Measurements from ENCODE around the gene IRAK1. TPM values are rescaled to one million over a fixed set of nuclear protein-coding genes. Genes with fewer than 3 reads are reported as not detected.

IRAK1 gene
- polyA plus RNA-seq, 1 donor from 2014 or later = 6.8 TPM

GRCh38 chrX:153968754-153969124 is 51.0 kb downstream of the IRAK1 start:
- Histone ChIP-seq H3K27ac (ENCODE audit: low read length) (peak overlapping the region; percentile 98), H3K9me3 (ENCODE audit: low read length) (no peaks in the 10 kb centered on the region), H3K4me2 (ENCODE audit: low read length) (peak overlapping the region; percentile 55), H4K20me1 (ENCODE audit: insufficient read depth) (no peaks in the 10 kb centered on the region), H3K36me3 (ENCODE audit: insufficient read depth, low read length) (no peaks in the 10 kb centered on the region), H3F3A (ENCODE audit: insufficient read depth, low read length, poor library complexity, severe bottlenecking) (no peaks in the 10 kb centered on the region), H3K9ac (ENCODE audit: low read length) (peak overlapping the region; percentile 98), H3K9me2 (ENCODE audit: insufficient read depth, low read length) (no peaks in the 10 kb centered on the region), H3K79me2 (replicated peaks; ENCODE audit: insufficient read depth, low read length) (peaks cover 33% of the 10 kb centered on the region), H2AFZ (ENCODE audit: low read depth, low read length) (no peak overlapping the region), H3K4me3 (ENCODE audit: low read length) (peak overlapping the region; percentile 85), H3K27me3 (ENCODE audit: insufficient read depth, low read depth, low read length) (no peaks in the 10 kb centered on the region)
- no peak for TF ChIP-seq TAF1 (IDR thresholded peaks at IDR 0.05; ENCODE audit: low read depth)
- no peak for TF ChIP-seq RAD21 (conservative IDR thresholded peaks at IDR 0.05)
- TF ChIP-seq EP300 (conservative IDR thresholded peaks at IDR 0.05; ENCODE audit: poor library complexity, severe bottlenecking) = no peak
- no peak for TF ChIP-seq REST (IDR thresholded peaks at IDR 0.05; ENCODE audit: borderline replicate concordance)
- TF ChIP-seq SMC3 (conservative IDR thresholded peaks at IDR 0.05; ENCODE audit: poor library complexity) = no peak
- no peak for TF ChIP-seq CTCF (IDR thresholded peaks at IDR 0.05; ENCODE audit: poor library complexity, severe bottlenecking)
- TF ChIP-seq MXI1 (conservative IDR thresholded peaks at IDR 0.05; ENCODE audit: poor library complexity, severe bottlenecking) = no peak
- TF ChIP-seq EZH2 (IDR thresholded peaks at IDR 0.05; ENCODE audit: borderline replicate concordance, insufficient read depth, low read length, poor library complexity, severe bottlenecking) = no peak
- TF ChIP-seq POLR2AphosphoS5 (IDR thresholded peaks at IDR 0.05) = no peak

GRCh38 chrX:153968255-153968654 is 51.4 kb downstream of the IRAK1 start:
- peak overlapping the region; percentile 98 for H3K27ac ChIP-seq (ENCODE audit: low read length)
- TF ChIP-seq POLR2AphosphoS5 (IDR thresholded peaks at IDR 0.05) (no peak), SMC3 (conservative IDR thresholded peaks at IDR 0.05; ENCODE audit: poor library complexity) (no peak), CTCF (IDR thresholded peaks at IDR 0.05; ENCODE audit: poor library complexity, severe bottlenecking) (no peak), EP300 (conservative IDR thresholded peaks at IDR 0.05; ENCODE audit: poor library complexity, severe bottlenecking) (no peak), MXI1 (conservative IDR thresholded peaks at IDR 0.05; ENCODE audit: poor library complexity, severe bottlenecking) (no peak), REST (IDR thresholded peaks at IDR 0.05; ENCODE audit: borderline replicate concordance) (no peak), TAF1 (IDR thresholded peaks at IDR 0.05; ENCODE audit: low read depth) (no peak), RAD21 (conservative IDR thresholded peaks at IDR 0.05) (no peak), EZH2 (IDR thresholded peaks at IDR 0.05; ENCODE audit: borderline replicate concordance, insufficient read depth, low read length, poor library complexity, severe bottlenecking) (no peak)
- H4K20me1 ChIP-seq (ENCODE audit: insufficient read depth) = no peaks in the 10 kb centered on the region
- no peaks in the 10 kb centered on the region for H3K9me2 ChIP-seq (ENCODE audit: insufficient read depth, low read length)
- no peaks in the 10 kb centered on the region for H3K9me3 ChIP-seq (ENCODE audit: low read length)
- H3K4me3 ChIP-seq (ENCODE audit: low read length) = peak overlapping the region; percentile 85
- H3K27me3 ChIP-seq (ENCODE audit: insufficient read depth, low read depth, low read length) = no peaks in the 10 kb centered on the region
- no peaks in the 10 kb centered on the region for H3F3A ChIP-seq (ENCODE audit: insufficient read depth, low read length, poor library complexity, severe bottlenecking)
- H2AFZ ChIP-seq (ENCODE audit: low read depth, low read length) = no peak overlapping the region
- peak overlapping the region; percentile 55 for H3K4me2 ChIP-seq (ENCODE audit: low read length)
- peaks cover 33% of the 10 kb centered on the region for H3K79me2 ChIP-seq (replicated peaks; ENCODE audit: insufficient read depth, low read length)
- H3K36me3 ChIP-seq (ENCODE audit: insufficient read depth, low read length) = no peaks in the 10 kb centered on the region
- H3K9ac ChIP-seq (ENCODE audit: low read length) = peak overlapping the region; percentile 98
